ENCODE data around the gene PLA2G12A.
"Not testable (repeated sequence)": the region's sequence is repeated elsewhere in the genome, so short reads cannot be mapped to it uniquely, and the experiment has no call there.

PLA2G12A gene

GRCh38 chr4:109678925-109679324, 50.9 kb downstream of the PLA2G12A start:
- DNase-seq (ENCODE audit: low read depth in 2 of 2), result not testable (repeated sequence)

- DNase-seq (ENCODE audit: low read depth in 2 of 2), result not testable (repeated sequence)
Observed at GRCh38 chr4:109678472-109678871, 51.4 kb downstream of the PLA2G12A start.

- DNase-seq (ENCODE audit: low read depth in 2 of 2), result no peak
Observed at GRCh38 chr4:109676886-109677285, 53.0 kb downstream of the PLA2G12A start.

- no peak for DNase-seq (ENCODE audit: low read depth in 2 of 2)
Observed at GRCh38 chr4:109675843-109676242, 54.0 kb downstream of the PLA2G12A start.

- DNase-seq (ENCODE audit: low read depth in 2 of 2), result no peak
Observed at GRCh38 chr4:109675181-109675580, 54.7 kb downstream of the PLA2G12A start.

GRCh38 chr4:109673303-109673702, 56.6 kb downstream of the PLA2G12A start:
- no peak for DNase-seq (ENCODE audit: low read depth in 2 of 2)

- DNase-seq (ENCODE audit: low read depth in 2 of 2), result no peak
Observed at GRCh38 chr4:109672169-109672930, 57.5 kb downstream of the PLA2G12A start.

- no peak for DNase-seq (ENCODE audit: low read depth in 2 of 2)
Observed at GRCh38 chr4:109671350-109671749, 58.5 kb downstream of the PLA2G12A start.

GRCh38 chr4:109665783-109666485, 63.9 kb downstream of the PLA2G12A start:
- DNase-seq (ENCODE audit: low read depth in 2 of 2), result no peak

GRCh38 chr4:109662771-109663170, 67.1 kb downstream of the PLA2G12A start:
- DNase-seq (ENCODE audit: low read depth in 2 of 2), result no peak

GRCh38 chr4:109662116-109662515, 67.8 kb downstream of the PLA2G12A start:
- no peak for DNase-seq (ENCODE audit: low read depth in 2 of 2)

Data from stimulated activated CD8-positive, alpha-beta memory T cell treated with anti-CD3 and anti-CD28 coated beads, Interleukin-2, amount 100 ng/mL, for 1 hour (primary cell).